ENCODE measurements around the gene DUSP28. TPM values are rescaled to one million over a fixed set of nuclear protein-coding genes. Genes with fewer than 3 reads are reported as not detected.

The DUSP28 gene
- total and polyA plus RNA-seq, 2 of the 8 experiments (the other 6 are each of a cell fraction or from before 2014, with no cell fraction given), result 2.1 to 2.3 TPM

GRCh38 chr2:240555541-240556250 is 4.5 kb upstream of the DUSP28 start:
- POLR2A ChIA-PET (ENCODE audit: partially characterized antibody), result no interaction called here
- Histone ChIP-seq H4K91ac (replicated peaks; ENCODE audit: insufficient read length, low read length) (no peak overlapping the region), H2BK15ac (ENCODE audit: low read length) (no peak overlapping the region), H2AK5ac (ENCODE audit: low read depth, low read length) (no peak overlapping the region), H3K23me2 (ENCODE audit: low read depth, low read length) (peaks cover 4% of the 10 kb centered on the region; the same call in 1 of the 2 replicates), H3K27me3 (replicated peaks in 1 of 4; ENCODE audit: control insufficient read depth in 3 of 4, extremely low read depth in 1 of 4, insufficient read depth in 3 of 4, low read length in 3 of 4) (peaks cover 3 to 33% (median 22%) of the 10 kb centered on the region in 4 experiments), H3K4me1 (replicated peaks in 1 of 4; ENCODE audit: control insufficient read depth in 3 of 4, insufficient read depth in 4 of 4, low read length in 3 of 4) (peaks cover 0 to 14% (median 9%) of the 10 kb centered on the region in 4 experiments; a peak in 5 of 7 replicates), H3K9ac (replicated peaks in 1 of 4; ENCODE audit: extremely low read depth in 1 of 4, low read depth in 3 of 4, low read length in 3 of 4) (no peak overlapping the region), H2BK12ac (ENCODE audit: low read depth, low read length) (no peak overlapping the region), H3K14ac (ENCODE audit: insufficient read length) (no peak overlapping the region), H2BK5ac (ENCODE audit: low read depth, low read length) (no peak overlapping the region), H3K79me1 (ENCODE audit: low read depth, low read length) (0 out of 2 replicates have a peak, but pooled peaks cover 2% of the 10 kb centered on the region), H3K79me2 (ENCODE audit: control insufficient read depth in 1 of 2, insufficient read depth in 2 of 2, low read length in 2 of 2) (no peaks in the 10 kb centered on the region), H2BK20ac (ENCODE audit: low read length) (no peak overlapping the region), H3K36me3 (ENCODE audit: control insufficient read depth in 2 of 4, insufficient read depth in 4 of 4, low read length in 3 of 4) (peaks cover 0 to 5% (median 3%) of the 10 kb centered on the region in 4 experiments; a peak in 2 of 8 replicates), H3K23ac (ENCODE audit: insufficient read length) (no peak overlapping the region), H2AFZ (ENCODE audit: low read length) (no peak overlapping the region), H2BK120ac (replicated peaks; ENCODE audit: low read depth, low read length) (no peak overlapping the region), H4K20me1 (replicated peaks in 1 of 2; ENCODE audit: control insufficient read depth in 1 of 2, insufficient read depth in 2 of 2, low read length in 2 of 2) (peaks cover 0 to 4% of the 10 kb centered on the region in 2 experiments), H3K18ac (ENCODE audit: extremely low read depth, low read length) (no peak overlapping the region), H3K4me3 (ENCODE audit: extremely low read depth in 1 of 4, insufficient read depth in 2 of 4, low read depth in 3 of 4, low read length in 4 of 4) (no peak overlapping the region), H3K9me3 (ENCODE audit: insufficient read depth in 2 of 2, low read depth in 1 of 2, low read length in 1 of 2) (peaks cover 6 to 11% of the 10 kb centered on the region in 2 experiments; a peak in 2 of 4 replicates), H4K8ac (ENCODE audit: extremely low read depth, insufficient read depth, low read length) (no peak overlapping the region), H4K5ac (ENCODE audit: insufficient read length, low read depth, low read length) (no peak overlapping the region), H3K4me2 (ENCODE audit: insufficient read depth in 1 of 2, low read depth in 2 of 2, low read length in 2 of 2) (no peak overlapping the region), H3K27ac (ENCODE audit: low read depth, low read length) (no peak overlapping the region), H3K56ac (replicated peaks; ENCODE audit: insufficient read length, low read depth, low read length) (no peak overlapping the region), H3K4ac (replicated peaks; ENCODE audit: insufficient read length, low read depth, low read length) (no peak overlapping the region)
- TF ChIP-seq ASH2L (IDR thresholded peaks at IDR 0.05; ENCODE audit: low read length) (no peak), TEAD4 (IDR thresholded peaks at IDR 0.05; ENCODE audit: low read depth, low read length) (no peak), BCL11A (IDR thresholded peaks at IDR 0.05; ENCODE audit: low read depth in 2 of 2, low read length in 2 of 2) (no peak)
- 88% methylated on average over 16 of the region's 16 CpGs; no CpG with 5 or more reads in 1 of the 2 experiments for WGBS, 2 experiments (ENCODE audit: extremely low coverage in 1 of 2, insufficient coverage in 1 of 2, insufficient read length in 1 of 2, insufficient replicate concordance in 2 of 2, low coverage in 1 of 2, low lambda C conversion rate in 2 of 2, missing lambda C conversion rate in 1 of 2)
- no peak for DNase-seq (ENCODE audit: low read depth in 1 of 2, low spot score in 2 of 2)
- CTCF ChIA-PET (ENCODE audit: partially characterized antibody), result interaction anchor here (0.9 to 1.3 kb wide), 3 partner anchors 10 to 41 kb away, joined by 3 to 5 read pairs (median 3); no protein-coding TSS in a partner anchor
- FAIRE-seq, result no peak

Measured in H1 (cell line).